Glutamatergic neuron (in vitro differentiated cells): ENCODE data around the gene BSND. TPM values are rescaled to one million over a fixed set of nuclear protein-coding genes. Genes with fewer than 3 reads are reported as not detected.

Source experiments
- DNase-seq: peaks from one replicate; pipeline ENCODE4 v3.0.0; 2022
- H3K27ac Mint-ChIP-seq: one replicate; pipeline ENCODE4 v1.8.0; 2020; ENCODE audit warnings: mild to moderate bottlenecking, mixed read lengths, inconsistent platforms; ENCODE audit not compliant: unreplicated experiment
- H3K27me3 Mint-ChIP-seq: one replicate; pipeline ENCODE4 v1.8.0; 2020; ENCODE audit warnings: mild to moderate bottlenecking, moderate library complexity, mixed read lengths, inconsistent platforms; ENCODE audit not compliant: unreplicated experiment
- H3K36me3 Mint-ChIP-seq: one replicate; pipeline ENCODE4 v1.8.0; 2020; ENCODE audit warnings: mild to moderate bottlenecking, mixed read lengths, inconsistent platforms; ENCODE audit not compliant: unreplicated experiment
- H3K4me1 Mint-ChIP-seq: one replicate; pipeline ENCODE4 v1.8.0; 2020; ENCODE audit warnings: mild to moderate bottlenecking, low read depth, mixed read lengths, inconsistent platforms; ENCODE audit not compliant: unreplicated experiment
- H3K4me3 Mint-ChIP-seq: one replicate; pipeline ENCODE4 v1.8.0; 2020; ENCODE audit warnings: mild to moderate bottlenecking, mixed read lengths, inconsistent platforms; ENCODE audit not compliant: unreplicated experiment
- H3K9me3 Mint-ChIP-seq: one replicate; pipeline ENCODE4 v1.8.0; 2020; ENCODE audit warnings: mild to moderate bottlenecking, moderate library complexity, mixed read lengths, inconsistent platforms; ENCODE audit not compliant: unreplicated experiment
- total RNA-seq: library from RNA; stranded (reverse); fragmentation: NEBNext Ultra II Directional; extraction: Animal tissue kit (Norgen Biotek cat#: 25700); gene quantifications from one replicate; pipeline ENCODE4 v1.2.1, GENCODE V29; 2021; ENCODE audit not compliant: unreplicated experiment
- TF ChIP-seq, protein P1 (sequence below): fragments of 200-600 bp; sonication (generic); IDR thresholded peaks from one replicate; pipeline ENCODE4 v1.5.0; 2021; ENCODE audit not compliant: partially characterized antibody, unreplicated experiment

BSND gene
- total RNA-seq, 1 donor from 2014 or later: not detected

DNA sequence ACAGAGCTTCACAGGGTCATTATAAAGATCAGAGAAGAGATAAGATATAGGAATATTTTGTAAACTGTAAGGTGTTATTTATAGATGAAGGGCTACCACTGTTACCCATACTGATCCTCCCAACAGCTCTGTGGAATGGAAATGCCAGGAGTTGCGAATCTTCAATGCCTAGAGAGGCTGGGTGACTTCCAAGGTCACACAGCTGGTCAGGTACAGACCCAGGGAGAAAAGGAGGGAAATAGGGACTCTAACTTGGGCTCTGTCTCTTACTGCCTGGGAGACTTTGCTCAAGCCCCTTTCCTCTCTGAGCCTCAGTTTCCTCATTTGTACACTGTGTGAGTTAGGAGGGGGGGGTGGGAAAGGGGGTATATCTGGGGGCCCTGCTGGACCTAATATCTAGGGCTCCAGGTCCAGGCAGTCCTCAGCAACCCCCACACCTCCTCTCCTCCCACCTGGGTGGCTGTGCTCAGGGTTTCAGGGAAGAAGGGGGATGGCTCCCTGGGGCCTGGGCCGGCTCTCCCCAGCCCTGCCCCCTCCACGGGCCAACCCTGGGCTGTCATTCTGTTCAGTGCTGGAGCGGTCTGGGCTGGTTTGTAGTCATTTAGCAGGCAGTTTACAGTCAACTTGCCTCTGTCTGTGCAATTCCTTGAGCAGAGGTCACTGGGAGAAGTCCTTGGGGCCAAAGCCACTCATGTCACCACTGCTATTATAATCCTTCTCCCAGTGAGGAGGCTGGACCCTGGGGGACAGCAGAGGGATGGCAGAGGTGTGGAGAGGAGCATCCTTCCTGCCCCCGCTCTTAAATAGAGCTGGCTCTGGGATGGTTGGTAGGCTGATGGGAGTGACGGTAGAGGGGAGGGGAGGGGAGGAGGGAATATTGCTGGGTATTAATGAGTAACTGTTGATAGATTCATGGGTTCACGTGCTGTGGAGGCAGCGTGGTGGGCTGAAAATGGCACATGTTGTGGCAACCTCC lies 1.7 kb downstream of the BSND start:
- no peak for DNase-seq
- no peaks in the 10 kb centered on the region for H3K36me3 Mint-ChIP-seq
- no peaks in the 10 kb centered on the region for H3K4me1 Mint-ChIP-seq
- peaks cover 17% of the 10 kb centered on the region for H3K27me3 Mint-ChIP-seq
- H3K9me3 Mint-ChIP-seq: peaks cover 2% of the 10 kb centered on the region
- H3K4me3 Mint-ChIP-seq: no peak overlapping the region
- no peak overlapping the region for H3K27ac Mint-ChIP-seq
- TF ChIP-seq, protein P1, sequence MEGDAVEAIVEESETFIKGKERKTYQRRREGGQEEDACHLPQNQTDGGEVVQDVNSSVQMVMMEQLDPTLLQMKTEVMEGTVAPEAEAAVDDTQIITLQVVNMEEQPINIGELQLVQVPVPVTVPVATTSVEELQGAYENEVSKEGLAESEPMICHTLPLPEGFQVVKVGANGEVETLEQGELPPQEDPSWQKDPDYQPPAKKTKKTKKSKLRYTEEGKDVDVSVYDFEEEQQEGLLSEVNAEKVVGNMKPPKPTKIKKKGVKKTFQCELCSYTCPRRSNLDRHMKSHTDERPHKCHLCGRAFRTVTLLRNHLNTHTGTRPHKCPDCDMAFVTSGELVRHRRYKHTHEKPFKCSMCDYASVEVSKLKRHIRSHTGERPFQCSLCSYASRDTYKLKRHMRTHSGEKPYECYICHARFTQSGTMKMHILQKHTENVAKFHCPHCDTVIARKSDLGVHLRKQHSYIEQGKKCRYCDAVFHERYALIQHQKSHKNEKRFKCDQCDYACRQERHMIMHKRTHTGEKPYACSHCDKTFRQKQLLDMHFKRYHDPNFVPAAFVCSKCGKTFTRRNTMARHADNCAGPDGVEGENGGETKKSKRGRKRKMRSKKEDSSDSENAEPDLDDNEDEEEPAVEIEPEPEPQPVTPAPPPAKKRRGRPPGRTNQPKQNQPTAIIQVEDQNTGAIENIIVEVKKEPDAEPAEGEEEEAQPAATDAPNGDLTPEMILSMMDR: no peak

DNA sequence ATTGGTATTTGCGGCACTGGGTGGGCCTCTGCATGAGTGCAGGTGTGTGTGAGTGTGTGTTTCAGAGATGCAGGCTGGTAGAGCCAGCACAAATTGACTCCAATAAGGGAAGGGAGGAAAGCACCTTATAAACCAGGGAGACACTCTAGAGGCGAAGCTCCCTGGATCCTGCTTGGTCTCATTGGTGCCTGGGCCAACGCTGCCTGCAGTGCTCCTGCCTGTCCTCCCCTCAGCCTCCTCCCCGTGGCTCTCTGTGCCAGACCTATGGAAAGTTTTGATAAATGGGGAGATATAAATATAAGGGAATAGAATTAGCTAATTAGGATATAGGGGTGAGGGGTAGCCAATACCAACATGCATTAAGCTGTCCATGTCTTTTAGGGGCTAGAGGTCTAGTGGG lies 2.6 kb downstream of the BSND start:
- peaks cover 13% of the 10 kb centered on the region for H3K27me3 Mint-ChIP-seq
- TF ChIP-seq, protein P1: no peak
- peaks cover 2% of the 10 kb centered on the region for H3K9me3 Mint-ChIP-seq
- no peaks in the 10 kb centered on the region for H3K36me3 Mint-ChIP-seq
- no peak overlapping the region for H3K4me3 Mint-ChIP-seq
- DNase-seq: no peak
- no peaks in the 10 kb centered on the region for H3K4me1 Mint-ChIP-seq
- H3K27ac Mint-ChIP-seq: no peak overlapping the region

DNA sequence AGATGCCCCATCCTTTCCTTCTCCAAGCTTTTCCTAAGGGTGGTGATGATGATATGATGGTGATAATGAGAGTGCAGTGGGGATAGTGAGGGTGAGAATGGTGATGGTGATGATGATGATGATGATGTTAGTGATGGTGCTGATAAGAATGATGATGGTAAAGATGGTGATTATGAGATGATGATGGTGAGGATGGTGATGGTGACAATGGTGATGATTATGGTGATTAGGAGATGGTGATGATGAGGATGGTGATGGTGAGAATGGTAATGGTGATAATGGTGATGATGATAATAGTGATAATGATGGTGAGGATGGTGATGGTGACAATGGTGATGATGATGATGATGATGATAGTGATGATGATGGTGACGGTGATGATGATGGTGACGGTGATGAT lies 4.0 kb downstream of the BSND start:
- no peak for DNase-seq

DNA sequence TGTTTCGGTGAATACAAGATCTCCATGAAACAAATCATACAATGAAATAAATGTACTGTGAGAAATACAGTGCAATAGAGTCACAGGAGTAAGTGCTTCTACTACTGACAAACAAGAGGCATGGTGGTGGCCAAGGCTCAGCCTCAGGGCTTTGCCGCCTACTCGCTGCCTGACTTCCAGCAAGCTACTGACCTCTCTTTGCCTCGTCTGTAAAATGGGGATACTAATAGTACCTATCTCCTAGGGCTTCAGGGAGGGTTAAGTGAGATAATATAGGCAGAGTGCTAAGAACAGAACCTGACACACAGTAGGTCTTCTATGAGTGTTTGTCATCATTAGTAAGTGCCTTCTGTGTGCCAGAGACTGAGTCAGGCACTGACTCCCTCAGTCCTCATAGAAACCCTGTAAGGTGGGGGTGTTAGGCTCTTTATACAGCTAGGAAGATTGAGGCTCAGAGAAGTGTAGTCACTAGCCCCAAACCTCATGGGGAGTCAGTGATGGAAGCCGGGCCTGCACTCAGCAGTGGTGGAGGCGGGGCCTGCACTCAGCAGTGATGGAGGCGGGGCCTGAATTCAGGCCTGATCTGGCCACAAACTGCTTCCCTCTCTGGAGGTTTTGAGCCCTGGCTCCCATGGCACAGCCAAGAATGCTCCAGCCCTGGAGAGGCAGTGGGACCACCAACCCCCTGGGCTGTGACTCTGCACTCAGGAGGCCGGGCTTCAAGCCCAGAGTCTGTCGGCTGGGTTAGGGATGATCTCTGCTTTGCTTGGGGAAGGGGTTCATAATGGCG lies 6.8 kb downstream of the BSND start:
- TF ChIP-seq, protein P1: no peak
- Mint-ChIP-seq H3K27ac (no peak overlapping the region), H3K4me1 (no peaks in the 10 kb centered on the region), H3K9me3 (no peaks in the 10 kb centered on the region), H3K36me3 (no peaks in the 10 kb centered on the region), H3K4me3 (no peak overlapping the region), H3K27me3 (no peaks in the 10 kb centered on the region)
- DNase-seq: no peak

More for the DNA sequence above, 4.0 kb downstream of the BSND start:
- peaks cover 5% of the 10 kb centered on the region for H3K27me3 Mint-ChIP-seq
- no peak overlapping the region for H3K27ac Mint-ChIP-seq
- H3K36me3 Mint-ChIP-seq: no peaks in the 10 kb centered on the region
- H3K9me3 Mint-ChIP-seq: no peaks in the 10 kb centered on the region
- no peaks in the 10 kb centered on the region for H3K4me1 Mint-ChIP-seq
- H3K4me3 Mint-ChIP-seq: no peak overlapping the region
- TF ChIP-seq, protein P1: no peak
